ENCODE data around the gene YARS2. TPM values are rescaled to one million over a fixed set of nuclear protein-coding genes. Genes with fewer than 3 reads are reported as not detected.

YARS2 gene
- total and polyA plus RNA-seq, 2 experiments from 2014 or later = 73.0 to 76.7 TPM

DNA sequence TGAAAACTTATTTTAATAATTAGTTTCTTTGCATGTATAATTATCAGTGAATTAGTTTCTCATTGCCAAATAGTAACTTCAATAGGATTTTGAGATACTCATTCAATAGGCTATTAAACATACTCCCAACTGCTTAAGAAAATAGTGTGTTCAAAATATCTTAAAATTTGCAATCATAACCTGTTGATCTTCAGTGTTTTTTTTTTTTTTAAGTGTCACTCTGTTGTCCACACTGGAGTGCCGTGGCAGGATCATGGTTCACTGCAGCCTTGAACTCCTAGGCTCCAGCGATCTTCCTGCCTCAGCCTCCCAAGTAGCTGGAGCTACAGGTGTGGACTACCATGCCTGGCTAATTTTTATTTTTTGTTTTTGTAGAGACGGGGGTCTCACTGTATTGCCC, 1.5 kb upstream of the YARS2 start (continued):
- TF ChIP-seq, protein P1, sequence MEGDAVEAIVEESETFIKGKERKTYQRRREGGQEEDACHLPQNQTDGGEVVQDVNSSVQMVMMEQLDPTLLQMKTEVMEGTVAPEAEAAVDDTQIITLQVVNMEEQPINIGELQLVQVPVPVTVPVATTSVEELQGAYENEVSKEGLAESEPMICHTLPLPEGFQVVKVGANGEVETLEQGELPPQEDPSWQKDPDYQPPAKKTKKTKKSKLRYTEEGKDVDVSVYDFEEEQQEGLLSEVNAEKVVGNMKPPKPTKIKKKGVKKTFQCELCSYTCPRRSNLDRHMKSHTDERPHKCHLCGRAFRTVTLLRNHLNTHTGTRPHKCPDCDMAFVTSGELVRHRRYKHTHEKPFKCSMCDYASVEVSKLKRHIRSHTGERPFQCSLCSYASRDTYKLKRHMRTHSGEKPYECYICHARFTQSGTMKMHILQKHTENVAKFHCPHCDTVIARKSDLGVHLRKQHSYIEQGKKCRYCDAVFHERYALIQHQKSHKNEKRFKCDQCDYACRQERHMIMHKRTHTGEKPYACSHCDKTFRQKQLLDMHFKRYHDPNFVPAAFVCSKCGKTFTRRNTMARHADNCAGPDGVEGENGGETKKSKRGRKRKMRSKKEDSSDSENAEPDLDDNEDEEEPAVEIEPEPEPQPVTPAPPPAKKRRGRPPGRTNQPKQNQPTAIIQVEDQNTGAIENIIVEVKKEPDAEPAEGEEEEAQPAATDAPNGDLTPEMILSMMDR (conservative IDR thresholded peaks at IDR 0.05; ENCODE audit: low read depth in 2 of 2) = no peak
- no peak for TF ChIP-seq STAT1 (IDR thresholded peaks at IDR 0.05; ENCODE audit: unreplicated experiment)
- TF ChIP-seq POLR2AphosphoS5 (IDR thresholded peaks at IDR 0.05; ENCODE audit: low read depth) = no peak
- TF ChIP-seq ZNF331 (CRISPR knock-in tag; IDR thresholded peaks at IDR 0.05; ENCODE audit: low read depth) = no peak
- TF ChIP-seq, protein P2, sequence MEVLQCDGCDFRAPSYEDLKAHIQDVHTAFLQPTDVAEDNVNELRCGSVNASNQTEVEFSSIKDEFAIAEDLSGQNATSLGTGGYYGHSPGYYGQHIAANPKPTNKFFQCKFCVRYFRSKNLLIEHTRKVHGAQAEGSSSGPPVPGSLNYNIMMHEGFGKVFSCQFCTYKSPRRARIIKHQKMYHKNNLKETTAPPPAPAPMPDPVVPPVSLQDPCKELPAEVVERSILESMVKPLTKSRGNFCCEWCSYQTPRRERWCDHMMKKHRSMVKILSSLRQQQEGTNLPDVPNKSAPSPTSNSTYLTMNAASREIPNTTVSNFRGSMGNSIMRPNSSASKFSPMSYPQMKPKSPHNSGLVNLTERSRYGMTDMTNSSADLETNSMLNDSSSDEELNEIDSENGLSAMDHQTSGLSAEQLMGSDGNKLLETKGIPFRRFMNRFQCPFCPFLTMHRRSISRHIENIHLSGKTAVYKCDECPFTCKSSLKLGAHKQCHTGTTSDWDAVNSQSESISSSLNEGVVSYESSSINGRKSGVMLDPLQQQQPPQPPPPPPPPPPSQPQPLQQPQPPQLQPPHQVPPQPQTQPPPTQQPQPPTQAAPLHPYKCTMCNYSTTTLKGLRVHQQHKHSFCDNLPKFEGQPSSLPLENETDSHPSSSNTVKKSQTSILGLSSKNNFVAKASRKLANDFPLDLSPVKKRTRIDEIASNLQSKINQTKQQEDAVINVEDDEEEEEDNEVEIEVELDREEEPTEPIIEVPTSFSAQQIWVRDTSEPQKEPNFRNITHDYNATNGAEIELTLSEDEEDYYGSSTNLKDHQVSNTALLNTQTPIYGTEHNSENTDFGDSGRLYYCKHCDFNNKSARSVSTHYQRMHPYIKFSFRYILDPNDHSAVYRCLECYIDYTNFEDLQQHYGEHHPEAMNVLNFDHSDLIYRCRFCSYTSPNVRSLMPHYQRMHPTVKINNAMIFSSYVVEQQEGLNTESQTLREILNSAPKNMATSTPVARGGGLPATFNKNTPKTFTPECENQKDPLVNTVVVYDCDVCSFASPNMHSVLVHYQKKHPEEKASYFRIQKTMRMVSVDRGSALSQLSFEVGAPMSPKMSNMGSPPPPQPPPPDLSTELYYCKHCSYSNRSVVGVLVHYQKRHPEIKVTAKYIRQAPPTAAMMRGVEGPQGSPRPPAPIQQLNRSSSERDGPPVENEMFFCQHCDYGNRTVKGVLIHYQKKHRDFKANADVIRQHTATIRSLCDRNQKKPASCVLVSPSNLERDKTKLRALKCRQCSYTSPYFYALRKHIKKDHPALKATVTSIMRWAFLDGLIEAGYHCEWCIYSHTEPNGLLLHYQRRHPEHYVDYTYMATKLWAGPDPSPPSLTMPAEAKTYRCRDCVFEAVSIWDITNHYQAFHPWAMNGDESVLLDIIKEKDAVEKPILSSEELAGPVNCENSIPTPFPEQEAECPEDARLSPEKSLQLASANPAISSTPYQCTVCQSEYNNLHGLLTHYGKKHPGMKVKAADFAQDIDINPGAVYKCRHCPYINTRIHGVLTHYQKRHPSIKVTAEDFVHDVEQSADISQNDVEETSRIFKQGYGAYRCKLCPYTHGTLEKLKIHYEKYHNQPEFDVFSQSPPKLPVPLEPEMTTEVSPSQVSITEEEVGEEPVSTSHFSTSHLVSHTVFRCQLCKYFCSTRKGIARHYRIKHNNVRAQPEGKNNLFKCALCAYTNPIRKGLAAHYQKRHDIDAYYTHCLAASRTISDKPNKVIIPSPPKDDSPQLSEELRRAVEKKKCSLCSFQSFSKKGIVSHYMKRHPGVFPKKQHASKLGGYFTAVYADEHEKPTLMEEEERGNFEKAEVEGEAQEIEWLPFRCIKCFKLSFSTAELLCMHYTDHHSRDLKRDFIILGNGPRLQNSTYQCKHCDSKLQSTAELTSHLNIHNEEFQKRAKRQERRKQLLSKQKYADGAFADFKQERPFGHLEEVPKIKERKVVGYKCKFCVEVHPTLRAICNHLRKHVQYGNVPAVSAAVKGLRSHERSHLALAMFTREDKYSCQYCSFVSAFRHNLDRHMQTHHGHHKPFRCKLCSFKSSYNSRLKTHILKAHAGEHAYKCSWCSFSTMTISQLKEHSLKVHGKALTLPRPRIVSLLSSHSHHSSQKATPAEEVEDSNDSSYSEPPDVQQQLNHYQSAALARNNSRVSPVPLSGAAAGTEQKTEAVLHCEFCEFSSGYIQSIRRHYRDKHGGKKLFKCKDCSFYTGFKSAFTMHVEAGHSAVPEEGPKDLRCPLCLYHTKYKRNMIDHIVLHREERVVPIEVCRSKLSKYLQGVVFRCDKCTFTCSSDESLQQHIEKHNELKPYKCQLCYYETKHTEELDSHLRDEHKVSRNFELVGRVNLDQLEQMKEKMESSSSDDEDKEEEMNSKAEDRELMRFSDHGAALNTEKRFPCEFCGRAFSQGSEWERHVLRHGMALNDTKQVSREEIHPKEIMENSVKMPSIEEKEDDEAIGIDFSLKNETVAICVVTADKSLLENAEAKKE (CRISPR knock-in tag; IDR thresholded peaks at IDR 0.05) = no peak

DNA sequence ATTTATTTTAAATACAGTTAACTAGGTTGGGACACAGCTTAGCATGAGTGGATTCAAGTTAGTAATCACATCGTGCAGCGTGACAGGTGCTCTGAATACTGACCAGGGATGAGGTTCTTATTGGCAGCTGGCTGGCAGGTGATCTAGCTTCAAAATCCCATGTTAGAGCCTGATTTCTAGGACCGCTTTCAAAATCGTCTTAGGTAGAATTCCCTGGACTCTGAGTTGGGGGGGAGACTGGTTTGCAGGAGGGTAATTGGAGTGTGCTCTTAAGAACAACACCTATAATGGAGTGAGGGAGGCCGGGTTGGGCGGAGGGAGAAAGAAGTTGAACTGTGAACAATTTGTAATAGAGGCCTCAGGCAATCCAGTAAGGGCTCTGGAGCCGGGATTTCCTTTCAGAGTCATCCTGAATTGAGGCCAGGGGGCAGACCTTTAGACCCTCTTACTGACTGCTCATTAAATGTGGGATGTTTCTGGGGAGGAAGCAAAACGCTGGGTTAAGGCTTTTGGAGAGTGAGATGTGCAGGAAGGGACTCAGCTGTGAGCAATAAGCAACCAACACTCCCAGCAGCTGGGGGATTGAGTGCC, 874 bp upstream of the YARS2 start:
- DNase-seq (ENCODE audit: low spot score) (peak; percentile 26), ATAC-seq (no peak)
- peak overlapping the region; percentile 65; the same call in 1 of the 2 replicates for H3K4me3 ChIP-seq

More for the DNA sequence above, 874 bp upstream of the YARS2 start:
- no peak for TF ChIP-seq NANOG (IDR thresholded peaks at IDR 0.05; ENCODE audit: borderline replicate concordance)
- TF ChIP-seq POLR2AphosphoS5 (IDR thresholded peaks at IDR 0.05; ENCODE audit: low read depth) = no peak
- Histone ChIP-seq H3K4me1 (ENCODE audit: insufficient read depth) (peaks cover 8% of the 10 kb centered on the region), H3K27me3 (ENCODE audit: insufficient read depth) (no peaks in the 10 kb centered on the region), H4K20me1 (replicated peaks; ENCODE audit: insufficient read depth) (0 out of 2 replicates have a peak, but pooled peaks cover 3% of the 10 kb centered on the region), H3K27ac (ENCODE audit: low read depth) (no peak overlapping the region), H3K4me2 (peak overlapping the region; percentile 87; the same call in 1 of the 2 replicates), H2AFZ (0 out of 2 replicates have a peak overlapping the region, but pooled peaks have one; percentile 66), H3F3A (replicated peaks; ENCODE audit: low read depth) (no peaks in the 10 kb centered on the region; the same call in 1 of the 2 replicates), H3K9me2 (ENCODE audit: insufficient read depth) (no peaks in the 10 kb centered on the region), H3K79me2 (replicated peaks; ENCODE audit: insufficient read depth) (peaks cover 24% of the 10 kb centered on the region), H3K36me3 (ENCODE audit: insufficient read depth) (peaks cover 16% of the 10 kb centered on the region; the same call in 1 of the 2 replicates)
- peaks cover 13% of the 10 kb centered on the region; the same call in 2 of the 3 replicates for H3K4me1 Mint-ChIP-seq
- no peaks in the 10 kb centered on the region for H3K27me3 Mint-ChIP-seq (ENCODE audit: insufficient read depth, low read depth, poor library complexity)
- H3K27ac Mint-ChIP-seq = peak overlapping the region; percentile 98
- no peaks in the 10 kb centered on the region for H3K9me3 Mint-ChIP-seq
- H3K4me3 Mint-ChIP-seq = peak overlapping the region; percentile 91
- peaks cover 26% of the 10 kb centered on the region for H3K36me3 Mint-ChIP-seq (ENCODE audit: low read depth)
